GM19455 (cell line): ENCODE data around the gene SFT2D1.
"Not testable (repeated sequence)": the region's sequence is repeated elsewhere in the genome, so short reads cannot be mapped to it uniquely, and the experiment has no call there.

Experiments
- ATAC-seq: cut with Tn5 transposase; IDR thresholded peaks from one replicate; pipeline ENCODE4 v1.9.1; 2021; ENCODE audit not compliant: unreplicated experiment

The SFT2D1 gene

DNA sequence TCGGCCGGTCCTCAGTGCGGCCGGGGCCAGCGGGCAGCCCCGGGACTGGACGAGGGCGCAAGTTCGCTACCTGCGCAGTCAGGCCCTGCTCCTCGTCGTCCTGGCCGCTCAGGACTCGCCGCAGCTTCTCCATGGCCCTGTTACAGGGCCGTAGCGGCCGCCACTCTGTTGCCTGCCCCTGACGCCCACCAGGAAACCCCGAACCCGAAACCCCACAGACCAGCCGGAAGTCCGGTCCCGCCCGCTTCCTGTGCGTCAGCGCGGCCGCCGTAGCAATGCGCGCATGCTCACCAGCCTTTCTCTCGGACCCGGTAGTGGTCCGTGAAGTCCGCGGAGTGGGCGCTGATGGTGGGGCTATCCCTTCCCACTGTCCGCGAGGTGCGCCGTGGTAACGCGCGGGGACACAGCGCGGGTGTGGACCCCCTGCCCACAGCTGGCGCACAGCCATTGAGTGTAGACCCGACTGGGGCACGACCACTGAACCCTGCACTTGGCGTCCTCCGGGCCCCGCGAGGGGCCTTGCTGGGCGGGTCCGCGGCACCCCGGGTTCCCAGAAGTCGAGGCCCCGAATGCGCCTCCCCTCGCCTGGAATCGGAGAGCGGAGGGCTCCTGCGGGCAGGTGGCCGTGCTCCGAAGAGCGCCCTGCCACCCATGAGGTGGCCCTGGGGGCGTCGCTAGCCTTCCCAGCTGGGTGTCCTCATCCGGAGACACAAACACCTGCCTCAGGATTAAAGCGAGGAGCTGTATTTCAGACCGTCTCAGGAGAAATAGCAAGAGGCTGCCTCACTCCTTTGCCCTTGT lies at the start of gene SFT2D1:
Gene SFT2D1, minus strand, starts transcription at position 197 of the 801 bp plus-strand sequence. Its CDS starts 64 bp downstream, at position 133.
- ATAC-seq: peak; percentile 92

DNA sequence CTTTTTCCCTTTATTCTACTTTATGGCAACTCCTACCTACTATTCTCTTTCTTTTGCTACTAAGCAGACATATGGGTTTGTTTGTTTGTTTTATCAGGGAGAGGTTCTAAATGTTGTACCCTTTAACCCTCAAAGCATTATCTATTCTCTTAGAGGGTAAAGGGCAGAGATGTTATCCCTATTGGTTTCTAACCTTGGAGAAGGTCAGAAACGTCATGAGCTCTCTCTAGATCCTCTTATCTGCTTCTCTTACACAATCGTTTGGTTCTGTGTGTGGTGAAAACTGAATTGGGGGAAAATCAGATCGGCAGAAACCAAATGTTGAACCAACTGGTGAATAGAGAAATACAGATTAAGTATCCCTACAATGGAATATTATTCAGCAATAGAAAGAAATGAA lies 46.8 kb upstream of the SFT2D1 start:
- no peak for ATAC-seq

DNA sequence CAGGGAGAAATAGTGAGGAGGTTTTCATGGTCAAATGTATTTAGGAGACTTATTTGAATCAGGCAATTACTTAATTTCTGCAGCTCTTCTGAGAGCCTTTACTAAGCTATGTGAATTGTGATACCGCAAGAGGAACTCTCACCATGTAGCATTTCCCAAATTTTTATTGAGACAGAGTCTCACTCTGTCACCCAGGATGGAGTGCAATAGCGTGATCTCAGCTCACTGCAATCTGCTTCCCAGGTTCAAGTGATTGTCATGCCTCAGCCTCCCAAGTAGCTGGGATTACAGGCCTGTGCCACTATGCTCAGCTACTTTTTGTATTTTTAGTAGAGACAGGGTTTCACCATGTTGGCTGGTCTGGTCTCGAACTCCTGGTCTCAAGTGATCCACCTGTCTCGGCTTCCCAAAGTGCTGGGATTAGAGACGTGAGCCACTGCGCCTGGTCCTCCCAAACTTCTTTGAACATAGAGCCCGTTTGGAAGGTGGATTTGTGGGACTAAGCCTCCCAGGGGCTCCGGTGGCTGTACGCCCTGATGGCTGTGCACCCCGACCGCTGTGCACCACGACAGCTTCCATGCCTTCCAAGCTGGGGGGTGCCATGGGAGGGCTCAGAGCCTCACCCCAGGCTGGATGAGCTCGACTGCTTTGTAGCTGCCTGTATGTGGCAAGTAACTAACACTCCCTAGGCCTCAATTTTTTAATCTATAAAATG lies 46.1 kb upstream of the SFT2D1 start:
- ATAC-seq: no peak

DNA sequence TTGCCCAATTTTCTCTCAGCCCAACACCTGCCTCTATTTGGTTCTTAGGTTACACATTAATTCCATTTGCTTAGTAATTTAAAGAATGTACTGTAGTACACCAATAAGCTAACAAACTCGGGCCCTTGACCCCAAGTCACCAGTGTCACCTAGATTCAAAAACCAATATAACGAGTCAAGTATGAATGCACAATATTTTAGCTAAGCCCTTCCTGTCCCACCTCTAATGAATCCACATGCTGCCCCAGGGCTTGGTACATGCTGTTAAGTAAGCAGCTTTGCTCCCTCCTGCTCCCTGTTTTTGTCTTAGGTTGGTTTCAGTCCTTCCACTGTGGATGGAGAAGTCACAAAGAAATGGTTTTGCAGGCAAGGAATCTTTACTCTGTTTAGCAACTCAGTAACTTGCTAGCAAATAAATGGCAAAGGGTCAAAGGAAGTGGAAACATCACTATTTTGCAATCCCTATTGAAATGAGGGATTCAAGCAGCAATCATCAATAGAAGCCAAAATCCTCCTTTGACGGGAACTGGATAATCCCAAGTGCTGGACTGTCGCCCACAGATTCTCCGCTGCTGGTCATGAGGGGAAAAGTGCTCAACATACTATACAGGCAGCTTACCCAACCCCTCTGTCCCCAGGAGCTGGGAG lies 45.4 kb upstream of the SFT2D1 start:
- ATAC-seq: no peak

DNA sequence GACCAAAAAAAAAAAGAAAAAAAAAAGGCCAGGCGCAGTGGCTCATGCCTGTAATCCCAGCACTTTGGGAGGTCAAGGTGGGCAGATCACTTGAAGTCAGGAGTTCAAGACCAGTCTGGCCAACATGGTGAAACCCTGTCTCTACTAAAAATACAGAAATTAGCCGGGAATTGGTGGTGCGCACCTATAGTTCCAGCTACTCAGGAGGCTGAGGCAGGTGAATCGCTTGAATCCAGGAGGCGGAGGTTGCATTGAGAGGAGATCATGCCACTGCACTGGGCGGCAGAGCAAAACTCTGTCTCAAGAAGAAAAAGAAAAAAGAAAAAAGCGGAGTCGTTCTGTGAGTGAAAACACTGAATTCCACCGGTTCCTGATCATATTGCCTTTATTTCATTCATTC lies 44.8 kb upstream of the SFT2D1 start:
- not testable (repeated sequence) for ATAC-seq

DNA sequence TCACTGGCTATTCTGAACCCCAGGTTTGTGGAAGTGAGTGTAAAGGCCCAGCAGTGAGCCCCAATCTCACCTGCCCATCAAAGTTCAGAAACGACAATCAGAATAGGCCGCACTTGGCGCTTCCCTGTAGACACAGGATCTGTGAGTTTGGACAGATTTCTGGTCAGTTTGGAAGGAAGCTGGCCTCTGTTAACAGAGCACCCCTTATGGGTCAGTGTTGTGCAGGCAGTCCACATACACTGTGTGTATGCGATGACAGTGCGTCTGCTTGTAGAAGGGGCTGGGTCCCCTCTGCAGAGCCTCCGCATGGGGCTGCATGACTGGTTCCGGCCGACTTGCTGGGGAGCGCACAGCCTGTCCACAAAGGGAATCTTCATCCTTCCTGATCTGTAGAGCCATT lies 43.8 kb upstream of the SFT2D1 start:
- no peak for ATAC-seq

DNA sequence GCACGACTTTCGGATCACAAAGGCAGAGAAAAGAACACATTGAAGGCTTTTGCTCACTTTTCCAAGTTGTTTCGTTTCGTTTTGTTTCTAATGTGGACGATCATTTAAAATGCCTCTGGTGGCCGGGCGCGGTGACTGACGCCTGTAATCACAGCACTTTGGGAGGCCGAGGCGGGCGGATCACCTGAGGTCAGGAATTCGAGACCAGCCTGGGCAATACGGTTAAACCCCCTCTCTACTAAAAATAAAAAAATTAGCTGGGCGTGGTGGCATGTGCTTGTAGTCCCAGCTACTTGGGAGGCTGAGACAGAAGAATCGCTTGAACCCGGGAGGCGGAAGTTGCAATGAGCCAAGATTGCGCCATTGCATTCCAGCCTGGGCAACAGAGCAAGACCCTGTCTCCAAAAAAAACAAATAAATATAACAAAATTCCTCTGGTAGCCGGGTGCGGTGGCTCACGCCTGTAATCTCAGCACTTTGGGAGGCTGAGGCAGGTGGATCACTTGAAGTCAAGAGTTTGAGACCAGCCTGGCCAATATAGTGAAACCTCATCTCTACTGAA lies 41.5 kb upstream of the SFT2D1 start:
- not testable (repeated sequence) for ATAC-seq

DNA sequence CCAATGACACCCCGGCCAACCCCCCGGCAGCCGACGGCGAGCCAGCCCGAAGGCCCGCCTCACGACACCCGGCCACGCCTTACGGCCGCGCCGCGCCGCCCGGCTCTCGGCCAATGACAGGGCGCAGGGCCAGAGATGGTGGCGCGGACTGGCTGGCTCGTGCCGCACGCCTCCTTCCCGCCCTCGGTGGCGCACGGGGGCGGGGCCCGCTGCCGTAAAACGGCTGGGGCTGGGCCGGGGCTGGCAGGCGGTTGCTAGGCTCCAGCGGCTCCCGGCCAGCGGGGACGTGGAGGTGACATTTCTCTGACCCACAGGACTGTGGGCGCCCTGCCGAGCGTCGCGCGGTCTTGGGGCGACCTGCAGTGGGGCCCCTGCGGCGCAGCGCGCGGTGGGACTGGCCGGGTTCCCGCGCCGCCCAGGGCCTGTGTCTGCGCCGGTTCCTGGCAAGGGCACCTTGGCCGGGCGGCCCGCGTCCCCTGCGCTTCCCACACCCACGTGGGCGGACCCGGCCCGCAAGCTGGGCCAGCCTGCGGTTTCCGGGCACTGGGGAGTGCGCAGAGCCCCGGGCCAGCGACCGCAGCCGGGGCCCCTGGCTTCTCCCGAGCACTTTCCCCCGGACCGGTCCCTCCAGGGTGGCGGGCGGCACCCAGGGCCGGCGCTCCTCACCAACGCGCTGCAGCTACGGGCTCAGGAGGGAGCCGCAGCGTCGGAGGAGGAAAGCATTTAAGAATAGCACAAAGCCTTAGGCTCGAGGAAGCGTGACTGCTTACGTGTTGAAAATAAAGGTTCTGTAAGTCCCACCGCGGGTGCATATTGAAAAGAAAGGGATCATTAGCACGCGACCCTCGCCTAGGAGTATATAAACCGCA lies 40.8 kb upstream of the SFT2D1 start, which contains the start of gene MPC1:
Gene MPC1, minus strand, starts transcription at position 8 of the 869 bp plus-strand sequence. CDS start 64 bp downstream, outside the sequence.
- ATAC-seq: peak; percentile 84

DNA sequence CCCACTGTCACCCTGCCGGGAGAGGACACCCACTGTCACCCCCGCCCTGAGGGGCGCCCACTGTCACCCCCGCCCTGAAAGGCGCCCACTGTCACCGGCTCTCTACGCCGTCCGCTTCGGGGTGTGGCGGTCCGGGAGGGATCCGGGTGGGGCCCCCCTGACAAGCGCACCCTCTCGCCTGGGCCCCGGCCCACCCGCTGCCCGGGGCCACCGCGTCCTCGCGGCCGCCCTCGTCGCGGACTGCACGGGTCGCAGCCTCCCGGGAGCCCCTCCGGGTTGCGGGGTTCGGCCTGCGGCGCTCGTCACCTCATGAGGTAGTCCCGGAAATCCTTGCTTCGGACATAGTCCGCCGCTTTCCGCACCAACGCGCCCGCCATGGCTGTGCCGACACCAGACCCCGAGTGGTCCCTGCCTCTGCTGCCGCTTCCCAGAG lies 40.2 kb upstream of the SFT2D1 start:
- ATAC-seq: peak; percentile 20

DNA sequence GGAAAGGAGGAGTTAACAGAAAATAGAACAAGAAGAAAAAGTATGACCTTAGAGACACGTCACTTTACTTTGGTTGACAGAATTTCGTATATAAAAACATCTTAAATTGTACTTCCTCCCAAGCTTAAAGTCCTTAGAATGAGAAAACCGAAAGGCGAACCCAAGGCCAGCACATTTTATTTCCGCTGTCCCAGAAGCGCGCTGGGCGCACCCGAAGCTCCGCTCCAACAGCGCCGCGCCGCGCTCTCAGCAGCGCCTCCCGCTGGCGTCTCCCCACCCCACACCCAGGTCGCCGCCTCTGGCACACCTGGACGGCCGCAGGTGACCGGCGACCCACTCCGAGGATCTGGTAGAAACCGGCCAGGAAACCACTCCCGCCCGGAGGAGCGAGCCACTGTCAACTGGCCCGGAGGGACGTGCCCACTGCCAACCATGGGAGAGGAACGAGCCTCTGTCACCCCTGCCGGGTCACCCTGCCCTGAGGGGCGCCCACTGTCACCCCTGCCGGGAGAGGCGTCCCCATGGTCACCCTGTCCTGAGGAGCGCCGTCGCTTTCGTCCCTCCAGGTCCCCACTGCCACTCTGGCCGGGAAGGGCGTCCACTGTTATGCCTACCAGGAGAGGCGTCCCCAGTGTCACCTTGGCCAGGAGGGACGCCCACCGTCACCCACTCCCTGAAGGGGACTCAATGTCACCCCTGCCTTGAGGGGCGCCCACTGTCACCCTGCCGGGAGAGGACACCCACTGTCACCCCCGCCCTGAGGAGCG lies 39.6 kb upstream of the SFT2D1 start:
- peak; percentile 53 for ATAC-seq

DNA sequence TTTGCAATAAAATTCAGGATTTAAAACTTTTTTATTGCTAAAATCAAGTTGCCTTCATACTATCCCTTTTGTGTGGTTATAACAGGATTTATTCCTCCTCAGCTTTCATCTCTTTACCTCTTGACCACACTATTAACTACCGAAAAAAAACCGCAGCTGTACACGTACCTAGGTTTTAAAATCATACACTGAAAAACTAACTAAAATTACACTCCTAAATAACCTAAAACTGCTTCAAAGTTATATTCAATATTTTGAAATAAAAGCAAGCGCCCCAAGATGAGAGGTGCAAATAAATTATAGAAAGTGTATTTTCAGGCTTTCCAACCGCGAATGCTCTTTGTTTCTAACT lies 39.0 kb upstream of the SFT2D1 start:
- ATAC-seq: no peak

DNA sequence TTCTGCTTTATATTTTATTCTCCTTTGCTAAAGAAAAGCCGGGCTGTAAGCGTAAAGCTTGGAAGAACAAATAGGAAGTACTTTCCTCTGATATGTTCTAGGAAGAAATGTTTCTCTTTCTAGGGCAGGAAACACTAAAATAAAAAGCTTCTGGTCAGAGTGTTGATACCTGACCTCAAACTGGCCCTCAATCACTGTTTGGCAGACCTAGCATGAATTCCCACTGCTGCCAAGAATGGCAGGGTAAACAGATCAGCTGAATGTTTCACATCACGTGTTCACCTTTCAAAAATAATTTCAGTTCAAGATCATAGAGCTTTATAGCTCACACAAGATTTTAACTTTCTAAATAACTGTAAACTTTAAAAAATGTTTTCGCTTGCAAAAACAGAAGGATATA lies 37.5 kb upstream of the SFT2D1 start:
- ATAC-seq: no peak

DNA sequence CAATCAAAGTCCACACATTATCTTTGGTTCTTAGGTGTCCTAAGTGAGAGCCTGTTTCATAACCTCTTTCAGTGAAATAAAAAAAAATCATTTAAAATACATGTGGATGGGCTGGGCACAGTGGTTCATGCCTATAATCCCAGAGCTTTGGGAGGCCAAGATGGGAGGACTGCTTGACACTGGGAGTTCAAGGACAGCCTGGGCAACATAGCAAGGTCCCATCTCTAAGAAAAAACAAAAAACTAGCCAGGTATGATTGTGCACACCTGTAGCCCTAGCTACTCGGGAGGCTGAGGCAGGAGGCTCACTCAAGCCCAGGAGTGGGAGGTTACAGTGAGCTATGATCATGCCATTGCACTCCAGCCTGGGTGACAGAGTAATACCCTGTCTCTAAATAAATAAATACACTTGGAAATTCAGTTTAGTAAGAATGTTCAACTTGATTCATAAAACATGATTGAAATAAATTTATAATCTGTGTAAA lies 36.8 kb upstream of the SFT2D1 start:
- no peak for ATAC-seq

DNA sequence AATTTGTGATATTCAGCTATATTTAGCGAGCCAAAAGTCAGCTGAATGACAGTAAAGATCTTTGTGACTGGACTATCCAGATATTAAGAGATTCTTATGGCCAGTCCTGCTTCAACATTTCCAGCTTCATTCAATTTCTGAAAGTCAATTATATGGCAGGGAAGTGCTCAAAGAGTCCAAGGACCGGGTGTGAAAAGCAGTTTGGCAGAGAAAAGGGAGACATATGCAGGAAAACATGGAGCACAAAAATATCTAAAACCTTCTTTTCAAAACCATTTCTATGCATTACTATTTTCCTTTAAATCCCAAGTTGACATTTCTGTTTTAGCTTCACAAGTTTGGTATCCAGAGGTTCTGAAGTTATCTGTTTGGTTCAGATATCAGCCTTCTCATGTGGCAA lies 35.4 kb upstream of the SFT2D1 start:
- no peak for ATAC-seq

DNA sequence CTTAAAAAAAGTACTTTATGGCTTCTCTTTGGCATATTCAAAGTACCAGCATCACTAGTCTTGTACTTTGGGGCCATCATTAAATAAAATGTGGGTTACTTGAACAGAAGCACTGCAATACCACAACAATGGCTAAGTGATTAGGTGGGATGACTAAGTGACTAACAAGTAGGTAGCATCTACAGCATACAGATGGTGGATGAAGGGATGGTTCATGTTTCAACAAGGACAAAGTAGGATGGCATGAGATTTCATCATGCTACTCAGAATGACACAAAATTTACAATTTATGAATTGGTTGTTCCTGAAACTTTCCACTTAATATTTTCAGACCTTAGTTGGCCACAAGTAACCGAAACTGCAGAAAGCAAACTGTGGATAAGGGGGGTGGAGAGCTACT lies 32.7 kb upstream of the SFT2D1 start:
- no peak for ATAC-seq

DNA sequence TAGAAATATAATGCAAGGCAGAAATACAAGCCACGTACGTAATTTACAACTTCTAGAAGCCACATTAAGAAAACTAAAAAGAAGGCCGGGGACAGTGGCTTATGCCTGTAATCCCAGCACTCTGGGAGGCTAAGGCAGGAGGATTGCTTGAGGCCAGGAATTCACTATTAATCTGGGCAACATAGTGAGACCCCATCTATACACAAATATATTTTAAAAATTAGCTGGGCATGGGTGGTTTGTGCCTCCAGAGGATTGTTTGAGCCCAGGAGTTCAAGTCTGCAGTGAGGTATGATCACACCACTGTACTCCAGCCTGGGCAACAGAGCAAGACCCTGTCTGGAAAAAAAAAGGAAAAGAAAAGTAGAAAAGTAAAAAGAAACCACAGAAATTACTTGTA lies 28.1 kb upstream of the SFT2D1 start:
- ATAC-seq: no peak

DNA sequence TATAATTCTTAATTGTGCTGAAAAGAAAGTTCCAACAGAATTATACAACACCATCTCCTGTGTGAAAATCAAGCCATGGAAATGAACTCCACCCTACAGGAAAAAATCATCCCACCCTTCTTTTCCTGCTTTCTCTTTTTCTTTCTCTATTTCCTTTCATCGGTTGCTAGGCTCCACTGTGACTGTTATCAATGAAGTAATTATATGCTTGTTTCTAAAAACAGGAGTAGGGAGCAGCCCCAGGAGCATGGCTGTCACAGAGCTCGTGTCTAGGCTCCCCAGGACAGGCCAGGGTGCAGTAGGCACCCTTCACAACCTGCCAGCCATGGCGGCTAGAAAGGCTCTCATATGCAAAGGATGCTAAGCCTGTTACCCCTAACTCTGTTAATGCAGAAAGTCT lies 27.4 kb upstream of the SFT2D1 start:
- ATAC-seq: no peak

DNA sequence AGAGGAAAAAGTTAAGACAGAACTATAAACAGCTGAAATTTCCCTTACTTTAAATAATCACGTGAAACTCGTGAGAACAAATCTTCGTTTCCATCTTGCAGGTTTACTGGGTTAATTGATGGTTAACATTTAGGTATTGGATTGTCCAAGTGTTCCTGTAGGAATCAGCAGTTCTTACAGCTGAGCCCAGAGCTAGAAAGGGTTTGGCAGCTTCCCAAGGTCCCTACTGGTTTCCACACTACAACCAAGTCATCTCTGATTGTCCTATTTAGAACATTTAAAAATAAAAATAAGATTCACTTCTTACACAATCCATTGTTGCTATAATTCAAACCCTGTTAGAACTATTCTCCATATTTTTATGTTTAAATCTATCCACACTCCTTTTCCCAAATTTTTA lies 24.6 kb upstream of the SFT2D1 start:
- no peak for ATAC-seq

DNA sequence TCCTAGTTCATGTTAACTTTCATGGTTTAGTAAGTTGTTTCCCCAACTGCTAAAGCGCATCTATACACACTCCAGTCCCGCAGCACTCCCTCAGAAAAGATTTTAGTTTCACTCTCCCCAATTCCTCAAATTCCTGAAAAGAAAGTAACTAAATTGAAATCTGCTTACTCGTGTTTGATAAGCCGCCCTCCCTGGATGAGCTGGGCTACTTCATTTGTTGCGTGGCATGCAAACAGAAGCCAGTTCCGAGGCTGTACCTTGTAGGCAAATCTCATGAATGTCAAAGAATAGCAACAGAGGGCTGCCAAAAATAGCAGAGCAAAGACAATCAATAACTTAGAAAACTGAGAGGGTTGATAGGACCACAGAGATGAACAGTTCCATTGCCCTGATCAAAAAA lies 23.5 kb upstream of the SFT2D1 start:
- no peak for ATAC-seq

DNA sequence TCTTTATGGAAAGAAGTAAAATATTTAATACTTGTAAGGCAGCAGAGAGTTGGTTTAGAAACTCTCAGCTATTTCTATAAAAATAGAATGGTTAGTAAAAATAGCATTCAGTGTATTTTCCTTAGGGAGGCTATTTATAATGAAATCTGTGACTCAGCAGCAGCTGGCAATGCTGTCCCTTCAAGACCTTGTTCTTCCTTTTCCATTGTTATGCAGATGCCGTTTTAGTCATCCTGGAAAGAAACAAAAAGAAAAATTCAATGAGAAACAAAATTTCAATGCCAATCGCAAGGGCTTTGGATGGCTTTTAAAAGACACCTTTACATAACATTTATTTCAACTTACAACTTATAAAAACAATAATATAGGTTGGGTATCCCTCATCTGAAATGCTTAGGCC lies 22.9 kb upstream of the SFT2D1 start:
- ATAC-seq: no peak
